HG03520 (cell line): ENCODE data around the gene SYS1.

ENCODE experiments used
- ATAC-seq: cut with Tn5 transposase; IDR thresholded peaks from one replicate; pipeline ENCODE4 v1.9.1; 2021; ENCODE audit warnings: mild to moderate bottlenecking, moderate library complexity; ENCODE audit not compliant: unreplicated experiment

Gene SYS1

DNA sequence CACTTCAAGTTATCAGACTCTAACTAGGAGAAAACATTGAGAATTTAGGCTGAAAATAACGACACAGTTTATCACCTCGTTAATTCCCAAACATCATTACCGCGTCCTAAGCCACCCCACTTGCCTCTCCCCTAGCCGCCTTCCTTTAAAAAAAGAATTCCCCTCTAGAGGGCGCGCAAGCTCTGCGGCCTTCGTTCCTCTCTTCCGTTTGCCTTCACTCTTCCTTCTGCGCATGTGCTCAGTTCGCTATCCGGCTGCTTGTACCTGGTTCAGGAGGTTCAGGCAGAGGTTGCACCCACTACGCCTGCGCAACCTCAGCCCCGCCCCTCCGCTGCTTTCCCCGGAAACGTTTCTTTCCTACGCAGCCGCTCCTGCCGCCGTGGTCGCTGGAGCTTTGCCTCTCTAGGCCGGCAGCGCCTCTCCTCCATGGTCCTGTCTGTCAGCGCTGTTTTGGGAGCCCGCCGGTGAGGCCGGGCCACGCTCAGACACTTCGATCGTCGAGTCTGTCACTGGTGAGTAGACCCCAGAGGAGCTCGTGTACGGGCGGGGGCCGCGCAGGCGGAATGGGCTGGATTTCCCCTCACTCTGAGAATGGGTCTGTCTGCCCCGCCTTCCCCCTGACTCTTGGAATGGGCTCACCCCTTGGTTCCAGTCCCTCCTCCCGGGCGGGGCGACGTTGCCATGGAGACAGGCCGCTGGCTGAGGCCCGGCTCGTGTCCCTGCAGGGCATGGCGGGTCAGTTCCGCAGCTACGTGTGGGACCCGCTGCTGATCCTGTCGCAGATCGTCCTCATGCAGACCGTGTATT lies at the start of gene SYS1:
TSS of gene SYS1 (plus strand) at position 353 of the 807 bp plus-strand sequence. CDS start at position 729, 376 bp downstream.
- peak; percentile 86 for ATAC-seq

DNA sequence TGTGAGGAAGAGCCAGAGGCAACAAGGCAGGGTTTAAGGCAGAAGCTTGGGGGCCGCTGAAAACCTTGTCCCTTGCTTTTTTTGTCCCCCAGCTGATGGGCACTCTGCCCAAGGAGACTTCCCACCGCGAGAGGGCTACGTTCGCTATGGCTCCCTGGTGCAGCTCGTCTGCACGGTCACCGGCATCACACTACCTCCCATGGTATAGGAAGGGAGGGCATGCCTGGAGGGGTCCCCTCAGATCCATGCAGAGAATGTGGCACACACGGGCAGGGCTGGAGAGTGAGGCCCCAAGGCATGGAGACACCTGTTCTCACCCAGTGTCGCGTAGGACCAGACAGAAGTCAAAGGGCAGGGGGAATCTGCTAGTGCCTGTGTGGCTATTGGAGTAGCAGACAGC lies 49.0 kb upstream of the SYS1 start:
- no peak for ATAC-seq

DNA sequence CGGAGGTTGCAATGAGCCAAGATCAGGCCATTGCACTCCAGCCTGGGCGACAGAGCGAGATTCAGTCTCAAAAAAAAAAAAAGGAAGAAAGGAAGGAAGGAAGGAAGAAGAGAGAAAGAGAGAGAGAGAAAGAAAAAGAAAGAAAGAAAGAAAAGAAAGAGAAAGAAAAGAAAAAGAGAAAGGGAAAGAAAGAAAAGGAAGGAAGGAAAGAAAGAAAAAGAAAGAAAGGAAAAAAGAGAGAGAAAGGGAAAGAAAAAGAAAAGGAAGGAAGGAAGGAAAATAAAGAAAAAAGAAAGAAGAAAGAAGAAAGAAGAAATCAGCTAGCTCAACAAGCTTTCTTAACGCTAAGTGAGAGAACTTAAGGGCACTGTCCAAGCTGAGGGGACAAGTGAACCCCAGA lies 47.3 kb upstream of the SYS1 start:
- ATAC-seq = no peak

DNA sequence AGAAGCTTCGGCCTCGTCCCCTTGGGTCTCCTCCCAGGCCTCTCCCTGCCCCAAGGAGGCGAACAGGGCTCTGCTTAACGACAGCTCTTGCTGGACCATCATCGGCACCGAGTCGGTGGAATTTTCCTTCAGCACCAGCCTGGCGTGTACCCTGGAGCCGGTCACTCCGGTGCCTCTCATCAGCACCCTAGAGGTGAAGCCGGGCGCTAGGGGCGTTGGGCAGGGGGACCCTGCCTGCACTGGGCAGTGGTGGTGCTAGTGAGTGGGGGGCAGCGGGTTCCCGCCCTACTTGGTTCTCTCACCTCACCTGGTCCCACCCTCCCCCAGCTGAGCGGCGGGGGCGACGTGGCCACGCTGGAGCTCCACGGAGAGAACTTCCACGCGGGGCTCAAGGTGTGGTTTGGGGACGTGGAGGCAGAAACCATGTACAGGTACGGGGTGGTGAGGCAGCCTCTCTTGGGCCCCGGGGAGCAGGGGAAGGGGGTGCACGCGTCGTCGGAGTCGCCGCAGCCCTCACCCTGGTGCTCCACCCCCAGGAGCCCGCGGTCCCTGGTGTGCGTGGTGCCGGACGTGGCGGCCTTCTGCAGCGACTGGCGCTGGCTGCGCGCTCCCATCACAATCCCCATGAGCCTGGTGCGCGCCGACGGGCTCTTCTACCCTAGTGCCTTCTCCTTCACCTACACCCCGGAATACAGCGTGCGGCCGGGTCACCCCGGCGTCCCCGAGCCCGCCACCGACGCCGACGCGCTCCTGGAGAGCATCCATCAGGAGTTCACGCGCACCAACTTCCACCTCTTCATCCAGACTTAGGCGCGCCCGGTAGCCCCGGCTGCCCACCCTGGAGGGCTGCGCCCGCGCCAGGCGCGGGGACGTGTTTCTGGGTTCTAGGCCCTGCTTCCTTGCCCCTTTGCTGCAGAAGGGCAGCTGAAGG lies 46.5 kb upstream of the SYS1 start:
- ATAC-seq = no peak

DNA sequence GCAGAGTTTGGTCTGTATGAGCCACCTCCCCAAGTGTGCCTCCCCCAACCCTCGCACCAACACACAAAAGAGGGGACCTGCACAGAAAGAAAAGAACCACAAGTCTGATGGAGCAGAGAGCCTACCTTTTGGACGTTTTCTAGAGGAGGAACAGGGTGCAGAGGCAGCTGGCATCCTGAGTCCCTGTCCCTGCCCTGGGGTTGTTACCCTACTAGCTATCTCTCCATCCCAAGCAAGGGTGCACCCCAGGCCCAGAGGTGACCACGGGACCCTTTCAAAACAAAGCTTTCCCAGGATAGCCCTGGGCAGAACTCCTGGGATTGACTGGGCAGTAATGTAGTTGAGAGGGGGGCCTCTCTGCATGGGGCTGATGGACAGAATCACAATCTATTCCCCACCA lies 45.1 kb upstream of the SYS1 start:
- ATAC-seq = no peak

DNA sequence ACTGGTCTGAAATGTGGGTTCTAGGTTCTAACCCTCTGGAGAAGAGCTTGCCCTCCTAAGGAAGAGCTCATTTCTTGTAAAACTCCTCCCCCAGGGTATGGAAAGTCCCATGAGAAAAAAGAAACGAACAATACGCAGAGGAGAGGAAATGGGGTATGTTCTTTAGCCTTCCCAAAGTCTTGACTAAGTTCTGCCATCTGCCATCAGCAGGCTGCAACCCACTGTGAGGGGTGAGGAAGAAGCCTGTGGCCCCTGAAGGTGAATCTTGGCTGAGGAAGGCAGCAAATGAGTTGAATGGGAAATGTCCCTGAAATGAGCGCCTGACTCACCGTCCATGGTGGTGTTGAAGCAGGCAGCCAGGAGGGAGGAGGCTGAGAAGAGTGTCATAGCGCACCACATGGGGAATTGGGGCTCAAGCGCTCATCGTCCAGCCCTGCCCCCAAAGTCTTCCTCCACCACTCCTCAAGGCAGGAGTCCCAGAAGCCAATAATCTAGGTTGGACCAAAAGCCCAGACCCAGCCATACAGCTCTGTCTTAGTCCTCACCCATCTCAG lies 44.5 kb upstream of the SYS1 start:
- no peak for ATAC-seq

DNA sequence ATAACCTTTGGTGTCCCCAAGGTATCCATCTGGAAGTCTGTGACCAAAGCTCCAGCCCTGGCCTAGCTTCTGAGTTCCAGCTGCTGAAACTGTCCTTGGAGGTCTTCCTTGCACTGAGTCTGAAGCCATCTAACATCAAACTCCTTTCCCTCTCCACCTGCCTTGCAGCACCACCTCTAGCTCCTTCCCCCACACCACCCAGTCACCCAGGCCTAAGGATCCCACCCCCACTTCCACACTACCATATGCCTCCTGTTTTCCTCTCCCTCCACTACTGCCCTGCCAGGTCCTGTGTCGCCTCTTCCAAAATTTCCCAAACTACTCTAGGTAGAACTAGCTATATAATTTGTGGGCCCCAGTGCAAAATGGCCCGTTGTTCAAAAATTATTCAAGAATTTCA lies 44.0 kb upstream of the SYS1 start:
- no peak for ATAC-seq

DNA sequence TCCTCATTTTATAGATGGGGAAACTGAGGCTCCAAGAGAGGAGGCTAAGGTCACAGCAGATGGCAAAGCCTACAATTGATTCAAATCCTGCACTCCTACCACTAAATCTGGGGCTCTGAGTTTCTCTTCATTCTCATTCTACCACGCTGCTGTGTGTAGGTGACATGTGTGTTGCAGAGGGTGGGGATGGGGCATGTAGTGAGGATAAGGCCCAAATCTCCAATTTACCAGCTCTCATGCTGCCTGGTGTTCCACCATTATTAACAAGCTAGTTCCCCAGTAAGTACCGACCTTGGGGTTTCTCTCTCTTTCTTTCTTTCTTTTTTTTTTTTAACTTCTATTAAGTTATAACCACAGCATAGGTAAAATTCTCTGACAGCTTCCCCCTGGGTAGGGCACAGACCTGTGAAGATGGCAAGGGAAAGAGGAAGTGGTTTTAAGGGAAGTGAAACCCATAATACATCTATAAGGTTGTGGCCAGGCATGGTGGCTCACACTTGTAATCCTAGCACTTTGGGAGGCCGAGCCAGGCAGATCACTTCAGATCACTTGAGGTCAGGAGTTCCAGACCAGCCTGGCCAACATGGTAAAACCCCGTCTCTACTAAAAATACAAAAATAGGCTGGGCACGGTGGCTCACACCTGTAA lies 41.9 kb upstream of the SYS1 start:
- no peak for ATAC-seq

DNA sequence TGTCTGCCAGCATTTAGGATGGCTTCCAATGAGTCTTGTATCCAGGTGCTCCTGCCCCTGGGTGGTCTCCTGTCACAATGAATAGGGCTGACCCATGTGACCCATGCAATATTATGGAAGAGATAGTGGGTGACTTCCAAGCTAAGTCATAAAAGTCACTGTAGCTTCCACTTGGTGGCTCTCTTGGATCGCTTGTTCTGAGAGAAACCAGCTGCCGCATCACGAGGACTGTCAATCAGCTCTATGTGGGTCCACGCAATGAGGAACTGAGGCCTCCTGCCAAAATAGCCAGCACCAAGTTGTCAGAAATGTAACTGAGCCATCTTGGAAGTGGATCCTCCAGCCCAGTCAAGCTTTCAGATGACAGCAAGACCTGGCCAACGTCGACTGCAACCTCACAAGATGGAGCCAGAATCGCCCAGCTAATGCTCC lies 40.0 kb upstream of the SYS1 start:
- no peak for ATAC-seq

DNA sequence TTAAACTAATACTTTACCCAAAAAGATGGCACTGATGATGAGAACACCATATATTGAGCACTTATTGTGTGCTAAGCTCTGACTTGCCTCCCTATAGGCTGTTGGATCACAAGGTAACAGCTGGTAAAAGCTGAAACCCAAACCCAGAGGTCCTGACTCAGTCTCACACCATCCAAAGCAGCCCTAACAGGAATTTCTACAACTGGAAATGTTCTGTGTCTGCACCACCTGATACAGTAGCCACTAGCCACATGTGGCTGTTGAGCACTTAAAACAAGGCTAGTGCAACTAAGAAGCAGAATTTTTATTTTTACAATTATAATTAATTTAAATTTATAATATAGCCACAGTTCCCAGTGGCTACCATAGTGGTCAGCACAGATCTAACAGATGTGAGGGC lies 39.2 kb upstream of the SYS1 start:
- no peak for ATAC-seq

DNA sequence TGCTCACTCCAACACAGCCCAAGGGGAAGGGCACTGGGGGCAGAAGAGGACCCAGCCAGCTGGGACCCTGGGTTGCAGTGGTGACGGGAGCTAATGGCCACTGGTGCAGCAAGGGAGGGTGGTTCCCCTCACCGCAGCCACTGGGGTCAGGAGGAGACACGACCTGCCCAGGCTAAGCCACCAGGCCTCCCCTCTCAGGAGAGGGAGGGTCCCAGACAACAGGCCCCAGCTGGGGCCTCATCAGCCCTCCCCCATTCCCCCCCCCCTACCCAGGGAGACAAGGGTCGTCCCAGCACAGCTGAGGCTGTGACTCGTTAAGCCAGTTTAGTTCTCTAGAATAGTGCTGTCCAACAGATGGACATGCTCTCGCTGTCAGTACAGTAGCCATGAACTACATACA lies 37.6 kb upstream of the SYS1 start:
- no peak for ATAC-seq

DNA sequence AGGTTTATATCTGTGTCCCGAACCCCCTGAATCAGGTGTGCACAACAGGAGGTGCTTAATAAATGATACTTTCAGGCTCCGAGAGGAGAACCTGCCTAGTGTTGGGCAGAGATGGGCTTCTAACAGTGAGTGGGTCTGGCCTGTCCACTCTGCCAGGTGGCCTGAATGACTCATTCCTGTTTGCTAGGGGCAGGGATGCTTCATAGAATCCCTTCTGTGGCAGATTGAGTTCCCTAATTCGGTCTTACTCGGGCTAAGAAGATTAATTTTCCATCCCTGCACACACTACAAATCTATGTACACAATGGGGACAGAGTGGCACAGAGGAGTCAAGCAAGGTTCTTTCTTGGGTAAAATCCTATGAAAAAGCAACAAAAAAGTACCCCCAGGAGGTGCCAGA lies 34.5 kb upstream of the SYS1 start:
- no peak for ATAC-seq

DNA sequence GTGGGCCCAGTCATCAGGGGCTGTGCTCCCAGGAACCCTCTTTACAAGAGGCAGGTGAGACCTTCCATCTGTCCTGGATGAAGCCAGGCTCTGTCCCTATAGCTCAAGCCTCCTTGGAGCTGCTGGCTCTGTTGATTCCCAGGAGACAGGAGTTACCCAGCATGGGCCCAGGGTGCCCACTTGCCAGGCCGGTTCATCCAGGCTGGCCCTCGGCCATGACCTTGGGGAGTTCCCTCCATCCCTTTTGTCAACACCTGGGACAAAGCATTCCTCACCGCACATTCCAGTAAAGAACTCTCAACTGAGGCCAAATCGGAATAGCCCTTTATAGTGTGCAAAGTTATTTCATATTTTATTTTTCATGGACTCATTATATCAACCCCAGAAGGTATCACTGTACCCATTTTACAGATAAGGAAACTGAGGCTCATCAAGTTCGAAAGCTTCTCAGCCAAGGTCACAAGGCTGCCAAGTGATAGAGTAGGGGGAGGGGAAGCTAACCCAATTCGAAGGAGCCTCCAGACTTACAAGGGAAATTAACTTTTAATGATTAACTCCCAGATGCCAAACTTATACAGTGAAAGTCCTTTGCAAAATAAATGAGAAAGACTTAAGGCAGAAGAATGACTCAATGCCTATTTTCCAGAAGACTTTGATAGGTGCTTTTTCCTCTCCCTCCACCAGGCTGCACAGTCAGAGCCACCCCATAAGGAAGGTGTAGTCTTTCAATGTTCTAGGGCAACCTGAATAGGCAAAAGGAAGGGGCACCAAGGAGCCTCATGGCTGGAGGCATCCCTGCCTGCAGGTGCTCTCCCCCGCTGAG lies 33.2 kb upstream of the SYS1 start:
- ATAC-seq = no peak

DNA sequence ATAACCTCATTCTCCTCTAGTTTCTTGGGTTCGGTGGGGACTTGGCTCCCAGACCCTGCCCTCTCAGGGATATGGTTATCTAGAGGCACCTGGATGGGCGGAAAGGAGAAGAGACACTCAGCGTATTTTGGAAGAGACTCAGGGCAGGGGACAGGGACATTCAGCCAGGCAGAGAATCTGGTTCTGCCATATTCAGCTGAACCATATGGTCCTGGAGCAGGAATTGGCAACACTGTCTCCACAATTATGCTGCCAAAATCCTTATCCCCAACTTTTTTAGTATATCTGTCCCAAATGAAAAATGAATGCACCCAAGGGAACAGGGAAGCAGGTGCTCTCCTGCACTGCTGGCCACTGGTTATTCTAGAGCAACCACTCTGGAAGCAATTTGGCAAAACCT lies 32.5 kb upstream of the SYS1 start:
- no peak for ATAC-seq

DNA sequence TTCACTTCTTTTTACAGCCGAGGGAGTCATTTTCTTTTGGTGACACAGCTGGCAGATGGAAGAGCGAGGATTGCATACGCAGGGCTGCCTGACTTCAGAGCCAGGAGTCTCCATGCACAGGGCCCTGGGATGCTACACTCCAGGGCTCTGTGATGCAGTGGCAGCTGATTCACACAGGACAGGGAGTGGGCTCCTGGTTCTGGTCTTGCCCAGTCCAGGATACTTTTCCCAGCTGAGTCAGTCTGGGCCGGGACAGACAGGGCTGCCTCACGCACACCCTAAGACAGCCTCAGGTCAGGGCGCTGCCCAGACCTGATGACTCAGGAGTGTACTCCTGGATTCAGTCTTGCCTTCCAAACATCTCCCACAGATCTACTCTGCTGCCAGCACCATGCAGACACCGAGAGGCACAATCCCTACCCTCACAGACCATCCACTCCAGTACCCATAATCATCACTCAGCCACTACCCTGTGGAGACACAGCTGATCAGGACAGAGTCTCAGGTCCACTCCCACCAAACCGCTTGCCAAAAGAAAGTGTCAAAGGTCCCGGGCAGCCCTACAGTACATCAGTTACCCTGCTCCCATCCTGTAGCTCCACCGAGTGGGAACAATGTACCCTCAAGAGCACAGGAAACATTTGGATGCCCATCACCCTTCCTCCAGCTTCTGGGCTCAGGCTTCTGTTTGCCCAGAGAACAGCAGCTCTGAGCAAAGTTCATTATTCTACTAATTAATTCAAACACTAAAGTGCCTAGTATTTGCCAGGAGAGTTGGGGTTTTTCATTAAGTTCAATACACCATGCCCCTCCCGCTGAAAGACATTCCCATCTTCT lies 26.2 kb upstream of the SYS1 start:
- no peak for ATAC-seq

DNA sequence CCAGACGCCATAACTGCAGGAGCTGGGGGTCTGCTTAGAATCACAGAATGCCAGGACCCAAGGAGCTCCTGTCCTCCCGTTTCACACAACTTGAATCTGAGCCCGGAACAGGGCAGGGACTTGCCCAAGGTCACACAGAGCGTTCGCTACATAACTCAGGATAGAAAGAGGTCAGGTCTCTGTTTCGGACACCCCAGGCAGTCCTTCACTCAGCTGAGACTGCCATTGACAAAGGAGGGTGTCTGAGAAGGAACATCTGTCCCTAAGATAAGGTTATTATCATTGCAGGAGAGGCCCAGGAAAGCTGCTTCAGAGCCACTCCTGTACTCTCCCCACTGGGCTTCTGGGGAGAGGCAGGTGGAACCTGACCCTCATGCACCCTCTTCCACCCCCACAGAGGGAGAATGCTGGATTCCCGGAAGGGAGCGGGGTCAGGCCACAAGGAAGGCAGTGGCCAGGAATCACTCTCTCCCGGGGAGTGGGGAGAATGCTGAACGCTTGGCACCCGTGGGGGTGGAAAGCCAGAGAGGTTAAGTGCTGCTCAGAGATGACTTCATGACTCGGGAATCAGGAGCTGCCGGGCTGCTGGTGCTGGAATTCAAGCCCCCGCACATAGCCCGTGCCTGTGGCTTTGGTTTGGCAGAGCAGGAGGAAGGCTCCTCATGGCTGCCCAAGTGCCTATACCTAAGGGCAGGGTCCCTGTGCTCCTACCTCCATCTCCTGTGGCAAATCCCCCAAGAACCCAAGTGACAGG lies 25.4 kb upstream of the SYS1 start:
- no peak for ATAC-seq

DNA sequence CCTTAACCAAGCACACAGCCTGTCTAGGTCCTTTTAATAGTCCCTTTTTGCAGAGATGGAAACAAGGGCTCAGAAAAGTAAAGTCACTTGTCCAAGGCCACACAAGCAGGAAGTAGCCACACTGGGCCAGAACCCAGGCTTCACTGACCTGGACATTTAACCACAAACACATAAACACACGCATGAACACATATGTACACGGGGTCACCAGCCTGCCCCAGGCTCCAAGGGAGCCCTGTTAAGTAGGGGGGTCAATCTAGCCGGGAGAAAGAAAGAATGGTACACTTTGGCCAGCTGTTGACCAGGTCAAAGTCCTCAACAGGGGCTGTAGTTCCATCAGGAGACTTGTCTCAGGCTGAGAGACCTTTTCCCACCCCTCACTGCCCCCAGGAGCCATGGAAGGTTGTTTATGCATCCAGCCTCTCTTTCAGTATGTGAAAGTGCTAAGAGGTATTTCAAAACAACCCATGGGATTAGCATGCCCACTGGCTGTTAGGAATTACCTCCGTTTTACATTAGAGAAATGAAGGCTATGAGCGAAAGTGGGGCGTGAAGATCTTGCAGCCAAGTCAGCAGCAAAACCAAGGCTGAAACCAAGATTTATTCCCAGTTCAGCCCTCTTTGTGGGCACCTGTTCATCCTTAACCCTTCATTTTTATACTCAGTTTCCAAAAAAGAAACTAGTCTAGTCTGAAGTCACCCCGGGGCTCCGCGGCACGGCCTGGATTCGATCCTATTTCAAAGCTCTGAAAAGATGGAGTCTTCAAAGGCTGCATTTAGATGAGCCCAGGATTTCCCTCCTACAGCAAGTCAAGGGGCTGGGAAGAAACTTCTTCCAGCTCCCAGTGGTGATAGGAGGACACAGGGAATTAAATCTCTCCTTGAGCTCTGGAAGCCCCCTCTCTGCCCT lies 24.6 kb upstream of the SYS1 start:
- ATAC-seq = no peak

DNA sequence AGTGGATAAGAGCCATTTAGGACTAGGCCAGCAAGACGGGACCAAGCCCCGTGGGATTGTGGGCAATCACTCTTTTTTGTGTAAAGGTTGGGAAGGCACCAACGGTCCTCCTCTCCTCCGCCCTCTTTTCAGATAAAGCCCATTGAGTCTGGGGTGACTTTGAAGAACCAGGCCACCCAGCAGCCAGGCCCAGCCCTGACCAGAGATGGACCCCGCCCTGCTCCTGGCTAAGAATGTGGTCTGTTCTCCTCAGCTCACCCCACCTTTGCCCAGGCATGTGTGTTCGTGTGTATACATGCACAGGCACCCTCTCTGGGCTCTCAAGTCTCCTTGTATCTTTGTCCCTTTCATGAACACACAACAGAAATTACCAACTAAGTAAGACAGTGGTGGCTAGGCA lies 23.9 kb upstream of the SYS1 start:
- no peak for ATAC-seq
